ENCODE data around the gene LIPM. TPM values are rescaled to one million over a fixed set of nuclear protein-coding genes. Genes with fewer than 3 reads are reported as not detected.
A peak's percentile ranks its signal among the peaks of the same experiment; 100 is the strongest.

LIPM gene
- polyA plus RNA-seq, 3 donors = not detected

DNA sequence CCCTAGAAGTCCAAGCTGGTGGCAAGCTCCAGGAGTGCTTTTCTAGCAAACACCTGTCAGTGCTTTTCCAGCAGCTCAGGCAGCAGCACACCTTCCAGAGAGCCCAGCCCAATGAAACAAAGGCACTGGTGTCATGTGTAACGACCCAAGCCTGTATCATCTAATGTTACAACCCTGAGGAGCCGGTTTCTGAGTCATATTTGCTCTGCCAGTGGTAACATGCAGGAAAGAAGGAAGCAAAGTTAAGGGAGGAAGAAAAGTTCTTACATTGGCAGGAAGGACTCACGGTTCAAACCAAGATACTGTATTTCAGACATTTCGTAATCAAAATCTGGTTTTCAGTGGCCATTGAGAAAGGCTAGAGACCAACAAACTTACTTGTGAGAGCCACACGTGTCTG is 49.2 kb downstream of the LIPM start, which contains the start of gene ANKRD22:
Gene ANKRD22, minus strand, starts transcription at position 139 of the 400 bp plus-strand sequence. CDS start 237 bp downstream, outside the sequence.
- WGBS (ENCODE audit: insufficient coverage) = 0% methylated on average over 2 of the region's 5 CpGs
- Mint-ChIP-seq H3K27me3 (ENCODE audit: low read depth in 3 of 3) (peaks cover 0 to 4% (median 1%) of the 10 kb centered on the region in 3 donors), H3K9me3 (no peaks in the 10 kb centered on the region), H3K4me1 (peaks cover 91% of the 10 kb centered on the region), H3K36me3 (peaks cover 0 to 4% of the 10 kb centered on the region in 2 donors), H3K4me3 (peak within 1 kb of the TSS; percentile 73 to 78), H3K27ac (peak within 1 kb of the TSS; percentile 88 to 96 (median 95))
- peak within 1 kb of the TSS; percentile 13 to 67 (median 45) for H3K4me3 ChIP-seq (replicated peaks in 1 of 3; ENCODE audit: low read depth in 2 of 3, low read length in 3 of 3)
- peaks cover 77 to 79% of the 10 kb centered on the region in 2 donors for H3K4me1 ChIP-seq (ENCODE audit: control insufficient read depth in 1 of 2, insufficient read depth in 2 of 2, low read length in 2 of 2)
- H3K9me3 ChIP-seq (replicated peaks in 1 of 2; ENCODE audit: control insufficient read depth in 1 of 2, insufficient read depth in 1 of 2, low read length in 2 of 2) = no peaks in the 10 kb centered on the region
- H3K36me3 ChIP-seq (replicated peaks in 1 of 2; ENCODE audit: control insufficient read depth in 1 of 2, insufficient read depth in 2 of 2, low read length in 2 of 2) = no peaks in the 10 kb centered on the region
- no peak within 1 kb of the TSS for H3K9ac ChIP-seq (ENCODE audit: insufficient read depth, low read length, poor library complexity, severe bottlenecking)
- intact Hi-C loops (cut with micrococcal nuclease) = loop anchor here in 1 of 2 donors (5.0 to 10.0 kb wide), 2 partner anchors 141 to 363 kb away; partner anchors contain the start of gene FAS
- peaks cover 34% of the 10 kb centered on the region for H3K79me2 ChIP-seq (ENCODE audit: insufficient read depth, low read length)
- no peaks in the 10 kb centered on the region for H3K27me3 ChIP-seq (ENCODE audit: control insufficient read depth in 2 of 2, insufficient read depth in 2 of 2, low read length in 2 of 2)
- peak within 1 kb of the TSS; percentile 72 to 79 for H3K27ac ChIP-seq (ENCODE audit: low read depth in 1 of 2, low read length in 2 of 2)
- no peaks in the 10 kb centered on the region for H4K20me1 ChIP-seq (ENCODE audit: insufficient read depth, low read length)
- TF ChIP-seq CTCF (IDR thresholded peaks at IDR 0.05) = no peak
- H3K4me2 ChIP-seq (replicated peaks; ENCODE audit: extremely low read depth, low read length, poor library complexity, severe bottlenecking) = peak within 1 kb of the TSS; percentile 74
- no peak within 1 kb of the TSS for H2AFZ ChIP-seq (ENCODE audit: insufficient read depth, low read depth, low read length, poor library complexity, severe bottlenecking)
- DNase-seq = peak; percentile 76 to 94 (median 92)

GRCh38 chr10:88852327-88852726 is 49.8 kb downstream of the LIPM start:
- H3K79me2 ChIP-seq (ENCODE audit: insufficient read depth, low read length) = peaks cover 27% of the 10 kb centered on the region
- peaks cover 0 to 4% (median 1%) of the 10 kb centered on the region in 3 donors for H3K27me3 Mint-ChIP-seq (ENCODE audit: low read depth in 3 of 3)
- intact Hi-C loops (cut with micrococcal nuclease) = loop anchor here in 1 of 2 donors (5.0 to 10.0 kb wide), 2 partner anchors 140 to 362 kb away; partner anchors contain the start of gene FAS
- peaks cover 87% of the 10 kb centered on the region for H3K4me1 Mint-ChIP-seq
- peak overlapping the region; percentile 82 to 96 (median 94) for H3K27ac Mint-ChIP-seq
- H3K4me3 ChIP-seq (replicated peaks in 1 of 3; ENCODE audit: low read depth in 2 of 3, low read length in 3 of 3) = peak overlapping the region in 1 of 3 experiments; percentile 67
- H3K4me1 ChIP-seq (ENCODE audit: control insufficient read depth in 1 of 2, insufficient read depth in 2 of 2, low read length in 2 of 2) = peaks cover 78 to 79% of the 10 kb centered on the region in 2 donors
- H3K9me3 ChIP-seq (replicated peaks in 1 of 2; ENCODE audit: control insufficient read depth in 1 of 2, insufficient read depth in 1 of 2, low read length in 2 of 2) = no peaks in the 10 kb centered on the region
- no peak overlapping the region for H3K9ac ChIP-seq (ENCODE audit: insufficient read depth, low read length, poor library complexity, severe bottlenecking)
- H3K27me3 ChIP-seq (ENCODE audit: control insufficient read depth in 2 of 2, insufficient read depth in 2 of 2, low read length in 2 of 2) = no peaks in the 10 kb centered on the region
- no peaks in the 10 kb centered on the region for H3K36me3 ChIP-seq (replicated peaks in 1 of 2; ENCODE audit: control insufficient read depth in 1 of 2, insufficient read depth in 2 of 2, low read length in 2 of 2)
- no peak for DNase-seq
- no peaks in the 10 kb centered on the region for H3K9me3 Mint-ChIP-seq
- peak overlapping the region; percentile 25 to 57 for H3K4me3 Mint-ChIP-seq
- no peaks in the 10 kb centered on the region for H4K20me1 ChIP-seq (ENCODE audit: insufficient read depth, low read length)
- no peaks in the 10 kb centered on the region for H3K36me3 Mint-ChIP-seq
- peak overlapping the region; percentile 58 to 79 for H3K27ac ChIP-seq (ENCODE audit: low read depth in 1 of 2, low read length in 2 of 2)
- 86% methylated on average over 1 of the region's 4 CpGs for WGBS (ENCODE audit: insufficient coverage)
- peak overlapping the region; percentile 74 for H3K4me2 ChIP-seq (replicated peaks; ENCODE audit: extremely low read depth, low read length, poor library complexity, severe bottlenecking)
- no peak for TF ChIP-seq CTCF (IDR thresholded peaks at IDR 0.05)
- H2AFZ ChIP-seq (ENCODE audit: insufficient read depth, low read depth, low read length, poor library complexity, severe bottlenecking) = no peak overlapping the region

Measured in CD14-positive monocyte (primary cell).